ENCODE data around the gene LRMDA.

The LRMDA gene

DNA sequence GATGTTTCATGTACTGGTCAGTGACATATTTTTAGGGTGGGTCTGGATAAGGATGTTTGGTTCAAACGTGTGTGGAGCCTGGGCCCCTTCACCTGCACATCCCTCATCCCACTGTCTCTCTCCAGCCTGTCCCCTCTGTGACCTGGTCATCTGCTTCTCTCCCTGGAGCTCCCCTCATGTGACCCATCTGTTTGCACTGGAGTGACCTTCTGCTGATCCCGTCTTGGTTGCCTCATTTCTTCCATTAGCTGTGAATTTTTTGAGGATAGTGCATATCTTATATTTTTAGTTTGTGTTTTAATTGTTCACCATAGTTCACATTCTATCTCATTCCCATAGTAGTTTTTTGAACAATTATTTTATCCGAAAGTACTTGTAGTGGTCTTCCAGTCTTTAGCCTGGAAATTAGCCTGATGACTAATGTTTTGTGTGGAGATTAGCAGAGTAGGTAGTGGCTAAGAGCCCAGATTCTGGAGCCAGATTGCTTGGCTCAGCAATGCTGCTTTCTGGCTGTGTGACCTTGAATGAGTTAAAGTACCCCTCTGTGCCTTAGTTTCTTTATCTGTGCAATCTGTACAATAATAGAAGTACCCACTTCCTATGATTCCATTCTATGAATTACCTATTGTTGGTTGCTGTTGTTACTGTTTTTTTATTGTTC lies 224.5 kb downstream of the LRMDA start:
- TF ChIP-seq EZH2phosphoT487 (conservative IDR thresholded peaks at IDR 0.05; ENCODE audit: low read length): no peak
- TF ChIP-seq, protein P1, sequence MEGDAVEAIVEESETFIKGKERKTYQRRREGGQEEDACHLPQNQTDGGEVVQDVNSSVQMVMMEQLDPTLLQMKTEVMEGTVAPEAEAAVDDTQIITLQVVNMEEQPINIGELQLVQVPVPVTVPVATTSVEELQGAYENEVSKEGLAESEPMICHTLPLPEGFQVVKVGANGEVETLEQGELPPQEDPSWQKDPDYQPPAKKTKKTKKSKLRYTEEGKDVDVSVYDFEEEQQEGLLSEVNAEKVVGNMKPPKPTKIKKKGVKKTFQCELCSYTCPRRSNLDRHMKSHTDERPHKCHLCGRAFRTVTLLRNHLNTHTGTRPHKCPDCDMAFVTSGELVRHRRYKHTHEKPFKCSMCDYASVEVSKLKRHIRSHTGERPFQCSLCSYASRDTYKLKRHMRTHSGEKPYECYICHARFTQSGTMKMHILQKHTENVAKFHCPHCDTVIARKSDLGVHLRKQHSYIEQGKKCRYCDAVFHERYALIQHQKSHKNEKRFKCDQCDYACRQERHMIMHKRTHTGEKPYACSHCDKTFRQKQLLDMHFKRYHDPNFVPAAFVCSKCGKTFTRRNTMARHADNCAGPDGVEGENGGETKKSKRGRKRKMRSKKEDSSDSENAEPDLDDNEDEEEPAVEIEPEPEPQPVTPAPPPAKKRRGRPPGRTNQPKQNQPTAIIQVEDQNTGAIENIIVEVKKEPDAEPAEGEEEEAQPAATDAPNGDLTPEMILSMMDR (IDR thresholded peaks at IDR 0.05; ENCODE audit: insufficient read depth, low read length, poor library complexity, severe bottlenecking): no peak
- H2AFZ ChIP-seq (ENCODE audit: low read depth, low read length, severe bottlenecking): no peak overlapping the region
- H3K4me2 ChIP-seq (ENCODE audit: low read depth, low read length, poor library complexity, severe bottlenecking): no peak overlapping the region
- H3K9me3 ChIP-seq (ENCODE audit: insufficient read depth, low read length): no peaks in the 10 kb centered on the region
- no peak overlapping the region for H3K27ac ChIP-seq (ENCODE audit: low read depth, low read length)
- no peak overlapping the region for H3K4me3 ChIP-seq (ENCODE audit: insufficient read depth, low read length, poor library complexity, severe bottlenecking)
- no peaks in the 10 kb centered on the region for H3K36me3 ChIP-seq (ENCODE audit: low read length)
- H4K20me1 ChIP-seq (ENCODE audit: low read depth, low read length): no peaks in the 10 kb centered on the region
- H3F3A ChIP-seq (ENCODE audit: insufficient read depth): no peaks in the 10 kb centered on the region
- no peaks in the 10 kb centered on the region for H3K9me2 ChIP-seq (replicated peaks; ENCODE audit: insufficient read depth, low read length)
- H3K27me3 ChIP-seq (ENCODE audit: low read length): no peaks in the 10 kb centered on the region
- H3K79me2 ChIP-seq (ENCODE audit: insufficient read depth, low read length): no peaks in the 10 kb centered on the region
- no peak overlapping the region for H3K9ac ChIP-seq (ENCODE audit: low read length)

DNA sequence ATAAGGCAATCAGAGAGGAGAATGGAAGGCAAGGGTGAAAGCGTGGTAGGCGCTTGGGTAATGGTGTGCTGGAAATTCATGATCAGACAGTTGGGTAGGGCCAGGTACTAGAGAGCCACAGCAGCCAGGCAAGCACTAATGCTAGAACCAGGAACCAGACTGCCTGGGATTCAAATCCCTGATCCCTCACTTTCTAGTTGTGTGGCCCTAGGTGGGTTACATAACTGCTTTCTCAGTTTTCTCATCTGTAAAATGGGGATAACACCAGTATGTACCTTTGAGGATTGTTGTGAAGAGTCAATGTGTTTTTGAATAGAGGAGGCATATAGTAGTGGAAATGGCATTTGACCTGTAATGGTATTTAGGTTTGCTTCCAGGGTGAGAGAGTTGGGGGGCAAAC lies 225.9 kb downstream of the LRMDA start:
- TF ChIP-seq EZH2phosphoT487 (conservative IDR thresholded peaks at IDR 0.05; ENCODE audit: low read length): no peak
- TF ChIP-seq, protein P1 (IDR thresholded peaks at IDR 0.05; ENCODE audit: insufficient read depth, low read length, poor library complexity, severe bottlenecking): no peak
- Histone ChIP-seq H4K20me1 (ENCODE audit: low read depth, low read length) (no peaks in the 10 kb centered on the region), H3K9me3 (ENCODE audit: insufficient read depth, low read length) (no peaks in the 10 kb centered on the region), H3F3A (ENCODE audit: insufficient read depth) (no peaks in the 10 kb centered on the region), H3K9me2 (replicated peaks; ENCODE audit: insufficient read depth, low read length) (no peaks in the 10 kb centered on the region), H3K79me2 (ENCODE audit: insufficient read depth, low read length) (no peaks in the 10 kb centered on the region), H3K36me3 (ENCODE audit: low read length) (no peaks in the 10 kb centered on the region), H3K9ac (ENCODE audit: low read length) (no peak overlapping the region), H3K27me3 (ENCODE audit: low read length) (no peaks in the 10 kb centered on the region), H2AFZ (ENCODE audit: low read depth, low read length, severe bottlenecking) (no peak overlapping the region), H3K27ac (ENCODE audit: low read depth, low read length) (no peak overlapping the region), H3K4me3 (ENCODE audit: insufficient read depth, low read length, poor library complexity, severe bottlenecking) (no peak overlapping the region), H3K4me2 (ENCODE audit: low read depth, low read length, poor library complexity, severe bottlenecking) (no peak overlapping the region)

DNA sequence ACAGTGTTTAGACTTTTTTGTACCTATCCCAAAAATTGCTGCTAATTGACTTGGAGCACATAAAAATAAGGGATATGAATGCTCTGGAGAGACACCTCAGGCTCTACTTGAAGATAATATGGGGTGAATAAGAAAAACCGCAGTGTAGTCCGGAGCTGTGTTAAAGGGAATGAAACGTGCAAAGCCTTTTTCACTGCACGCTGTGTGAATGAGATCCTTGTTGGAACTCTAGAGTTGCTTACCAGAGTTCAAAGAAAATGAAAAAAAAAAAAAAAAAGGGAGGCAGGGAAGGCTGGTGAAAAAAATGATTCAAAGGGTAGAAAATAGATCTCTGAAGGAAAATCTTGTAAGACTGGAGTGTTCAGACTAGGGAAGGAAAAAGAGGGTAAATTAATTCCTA lies 226.6 kb downstream of the LRMDA start:
- Histone ChIP-seq H3K9ac (ENCODE audit: low read length) (no peak overlapping the region), H3K27me3 (ENCODE audit: low read length) (no peaks in the 10 kb centered on the region), H4K20me1 (ENCODE audit: low read depth, low read length) (no peaks in the 10 kb centered on the region), H3K9me2 (replicated peaks; ENCODE audit: insufficient read depth, low read length) (no peaks in the 10 kb centered on the region), H3K4me3 (ENCODE audit: insufficient read depth, low read length, poor library complexity, severe bottlenecking) (no peak overlapping the region), H2AFZ (ENCODE audit: low read depth, low read length, severe bottlenecking) (no peak overlapping the region), H3K9me3 (ENCODE audit: insufficient read depth, low read length) (no peaks in the 10 kb centered on the region), H3F3A (ENCODE audit: insufficient read depth) (no peaks in the 10 kb centered on the region), H3K36me3 (ENCODE audit: low read length) (no peaks in the 10 kb centered on the region), H3K4me2 (ENCODE audit: low read depth, low read length, poor library complexity, severe bottlenecking) (no peak overlapping the region), H3K27ac (ENCODE audit: low read depth, low read length) (no peak overlapping the region), H3K79me2 (ENCODE audit: insufficient read depth, low read length) (no peaks in the 10 kb centered on the region)
- no peak for TF ChIP-seq EZH2phosphoT487 (conservative IDR thresholded peaks at IDR 0.05; ENCODE audit: low read length)
- TF ChIP-seq, protein P1 (IDR thresholded peaks at IDR 0.05; ENCODE audit: insufficient read depth, low read length, poor library complexity, severe bottlenecking): no peak

Data from SU-DHL-6 (cell line).